GM12878 (cell line): ENCODE data around the gene TRAF3IP3. TPM values are rescaled to one million over a fixed set of nuclear protein-coding genes. Genes with fewer than 3 reads are reported as not detected.
A peak's percentile ranks its signal among the peaks of the same experiment; 100 is the strongest.

ENCODE experiments used
- ATAC-seq: fragments of 200-7000 bp; cut with Tn5 transposase; 3 replicates; pipeline ENCODE4 v1.9.1; 2020; ENCODE audit warnings: mild to moderate bottlenecking, moderate library complexity
- BruUV-seq: library from RNA; stranded (reverse); fragments of 400-500 nt; replicated peaks from 2 replicates; lab custom pipeline; 2021; lab: Mats Ljungman, UMichigan
- CTCF ChIA-PET: fragments of 300-600 bp; sonication (Branson Sonifier 250); formaldehyde crosslinking; extraction: SDS; loops from one replicate; lab custom pipeline; 2021; ENCODE audit warnings: inconsistent platforms; lab: Yijun Ruan, JAX
- POLR2A ChIA-PET: fragments of 350-600 bp; formaldehyde crosslinking; extraction: SDS; loops from one replicate; lab custom pipeline; 2021; ENCODE audit warnings: inconsistent platforms; lab: Charles Lee
- RAD21 ChIA-PET: fragments of 300-600 bp; sonication (Branson Sonifier 250); formaldehyde crosslinking; loops from one replicate; lab custom pipeline; 2023; ENCODE audit warnings: antibody characterized with exemption; ENCODE audit not compliant: unreplicated experiment; lab: Charles Lee
- SMC1A ChIA-PET: fragments of 300-600 bp; sonication (Branson Sonifier 250); formaldehyde crosslinking; loops from one replicate; lab custom pipeline; 2023; ENCODE audit not compliant: unreplicated experiment, uncharacterized antibody; lab: Charles Lee
- DNase-seq: peaks from one replicate; pipeline ENCODE4 v3.0.0-alpha.2; 2011; ENCODE audit warnings: low read depth, low spot score
- FAIRE-seq: peaks from 3 replicates; lab custom pipeline; 2011; peaks lifted over from hg19 to GRCh38; lab: Jason Lieb, UNC
- H2AFZ ChIP-seq: 2 replicates; pipeline ENCODE4 v1.6.0; 2011; ENCODE audit warnings: low read depth, low read length, control low read depth; ENCODE audit not compliant: control insufficient read depth
- H3K27ac ChIP-seq: 2 replicates; pipeline ENCODE4 v1.5.1; 2011; ENCODE audit warnings: control low read depth; ENCODE audit not compliant: control insufficient read depth, insufficient read depth
- H3K27me3 ChIP-seq, 2 experiments: replicated peaks in 1 of 2; 2 replicates each; pipeline versions ENCODE4 v1.6.0 to v1.6.1; 2011; ENCODE audit warnings: low read length in 1 of 2; ENCODE audit not compliant: control insufficient read depth in 2 of 2, insufficient read depth in 2 of 2
- H3K36me3 ChIP-seq, 2 experiments: 2 replicates each; pipeline ENCODE4 v1.5.1; 2011; ENCODE audit warnings: low read length in 1 of 2; ENCODE audit not compliant: control insufficient read depth in 2 of 2, insufficient read depth in 2 of 2
- H3K4me1 ChIP-seq: 2 replicates; pipeline ENCODE4 v1.6.1; 2011; ENCODE audit warnings: mild to moderate bottlenecking, low read length, moderate library complexity, mixed read lengths; ENCODE audit not compliant: control insufficient read depth, insufficient read depth
- H3K4me2 ChIP-seq: 2 replicates; pipeline ENCODE4 v1.6.0; 2011; ENCODE audit warnings: control low read depth; ENCODE audit not compliant: control insufficient read depth, insufficient read depth
- H3K4me3 ChIP-seq: fragments of 200-600 bp; sonication (generic); 2 replicates; pipeline ENCODE4 v1.5.1; 2016
- H3K79me2 ChIP-seq: 2 replicates; pipeline ENCODE4 v1.6.0; 2011; ENCODE audit warnings: low read length; ENCODE audit not compliant: control insufficient read depth, insufficient read depth
- H3K9ac ChIP-seq: 2 replicates; pipeline ENCODE4 v1.8.0; 2011; ENCODE audit warnings: low read length, control low read depth, mixed read lengths; ENCODE audit not compliant: control insufficient read depth, insufficient read depth
- H3K9me3 ChIP-seq: replicated peaks from 3 replicates; pipeline ENCODE4 v1.5.1; 2011; ENCODE audit warnings: mild to moderate bottlenecking, low read length; ENCODE audit not compliant: control insufficient read depth, insufficient read depth
- H4K20me1 ChIP-seq: 2 replicates; pipeline ENCODE4 v1.6.0; 2011; ENCODE audit not compliant: control insufficient read depth, insufficient read depth
- ATF3 ChIP-seq: IDR thresholded peaks from 2 replicates; pipeline ENCODE4 v1.6.1; 2011; ENCODE audit warnings: low read depth, mild to moderate bottlenecking, low read length, moderate library complexity, borderline replicate concordance; ENCODE audit errors: extremely low read depth
- EED ChIP-seq: sonication (generic); IDR thresholded peaks from 2 replicates; pipeline ENCODE4 v1.6.1; 2016; ENCODE audit warnings: antibody characterized with exemption, low read depth
- HDGF ChIP-seq: fragments of 450-650 bp; IDR thresholded peaks from 2 replicates; pipeline ENCODE4 v1.6.1; 2016; ENCODE audit warnings: antibody characterized with exemption
- IRF4 ChIP-seq: IDR thresholded peaks from 2 replicates; pipeline ENCODE4 v1.6.1; 2011; ENCODE audit warnings: low read depth, low read length
- KDM1A ChIP-seq: fragments of 200-600 bp; sonication (generic); IDR thresholded peaks from 2 replicates; pipeline ENCODE4 v1.6.1; 2016; ENCODE audit warnings: borderline replicate concordance
- LARP7 ChIP-seq: fragments of 450-650 bp; IDR thresholded peaks from 2 replicates; pipeline ENCODE4 v1.6.1; 2017; ENCODE audit warnings: mild to moderate bottlenecking
- NBN ChIP-seq: fragments of 450-650 bp; IDR thresholded peaks from 2 replicates; pipeline ENCODE4 v1.6.1; 2016
- NKRF ChIP-seq: fragments of 450-650 bp; conservative IDR thresholded peaks from 2 replicates; pipeline ENCODE4 v1.6.1; 2017; ENCODE audit warnings: mild to moderate bottlenecking, moderate library complexity
- POU2F2 ChIP-seq: IDR thresholded peaks from 3 replicates; pipeline ENCODE4 v1.6.1; 2011; ENCODE audit warnings: low read depth, mild to moderate bottlenecking, low read length, borderline replicate concordance
- SIN3A ChIP-seq: IDR thresholded peaks from 2 replicates; pipeline ENCODE4 v1.6.1; 2012; ENCODE audit warnings: low read depth, low read length, improper control_type of control experiment
- SKIL ChIP-seq: fragments of 450-650 bp; IDR thresholded peaks from 2 replicates; pipeline ENCODE4 v1.6.1; 2017; ENCODE audit warnings: mild to moderate bottlenecking, low read depth, inconsistent platforms; ENCODE audit not compliant: poor library complexity, severe bottlenecking
- SPI1 ChIP-seq: IDR thresholded peaks from 2 replicates; pipeline ENCODE4 v1.6.1; 2011; ENCODE audit warnings: low read depth, mild to moderate bottlenecking, low read length, moderate library complexity, borderline replicate concordance; ENCODE audit not compliant: insufficient read depth
- ZNF687 ChIP-seq: fragments of 450-650 bp; IDR thresholded peaks from 2 replicates; pipeline ENCODE4 v1.6.1; 2017; ENCODE audit warnings: mild to moderate bottlenecking, moderate library complexity
- WGBS: methylation state at CpG from one replicate; pipeline ENCODE4 v1.1.6; 2016; ENCODE audit warnings: low lambda C conversion rate; ENCODE audit not compliant: insufficient replicate concordance, insufficient coverage; ENCODE audit errors: missing lambda C conversion rate; 5-methylcytosine and 5-hydroxymethylcytosine counted together
- in situ Hi-C: fragments of 300-500 bp; cut with MboI; formaldehyde crosslinking; loops from 9 replicates; pipeline ENCODE4 v1.14.3; 2018; ENCODE audit warnings: mixed read lengths
- intact Hi-C: fragments of 100-400 bp; cut with micrococcal nuclease; formaldehyde crosslinking; loops from one replicate; pipeline ENCODE4 v1.14.2; 2022; ENCODE audit not compliant: unreplicated experiment
- polyA plus RNA-seq, 11 experiments: library from polyadenylated mRNA; depleted of rRNA in 4 of 11; unstranded in 6 of 11; stranded (reverse) in 5 of 11; fragments of >200 nt; fragmentation: Nextera tagmentation in 4 of 11; fragmentation: Illumina TruSeq in 1 of 11; extraction: Ambion mirVana in 4 of 11; extraction: Trizol in 1 of 11; gene quantifications; 1 replicate in 1 of 11; 2 replicates in 10 of 11; pipeline versions ENCODE4 v1.2.1 to v1.2.3, GENCODE V29; 2011 to 2016; ENCODE audit warnings: inconsistent platforms in 2 of 11, missing spikeins in 2 of 11, low read depth in 1 of 11
- total RNA-seq, 4 experiments: library from RNA; depleted of rRNA in 3 of 4; stranded (reverse); fragments of >200 nt in 3 of 4; fragmentation: Illumina TruSeq in 1 of 4; extraction: Trizol in 1 of 4; gene quantifications; 2 replicates each; pipeline versions ENCODE4 v1.2.1 to v1.2.3, GENCODE V29; 2013 to 2021

TRAF3IP3 gene
- total and polyA plus RNA-seq, 10 of the 15 experiments (the other 5 are each of a cell fraction or from before 2014, with no cell fraction given) = 61.6 to 121 (median 96.5) TPM

GRCh38 chr1:209756615-209757445, 977 bp downstream of the TRAF3IP3 start:
- peaks cover 46% of the 10 kb centered on the region for H3K4me1 ChIP-seq
- peak overlapping the region; percentile 9 for H2AFZ ChIP-seq
- in situ Hi-C loops = no loop called here
- peaks cover 5 to 7% of the 10 kb centered on the region in 2 experiments; a peak in 3 of 4 replicates for H3K36me3 ChIP-seq
- RAD21 ChIA-PET = interaction anchor here (0.7 to 12.6 kb wide), 11 partner anchors 8 to 83 kb away, joined by 3 to 188 read pairs (median 3); partner anchors contain the start of gene C1orf74
- CTCF ChIA-PET = interaction anchor here (0.7 to 8.8 kb wide), 7 partner anchors 9 to 618 kb away, joined by 3 to 117 read pairs (median 4); no protein-coding TSS in a partner anchor
- H3K27ac ChIP-seq = peak overlapping the region; percentile 92
- peak; percentile 67 for ATAC-seq
- peak; percentile 49 for DNase-seq
- peak overlapping the region; percentile 97 for H3K4me2 ChIP-seq
- BruUV-seq = no TSS peak
- POLR2A ChIA-PET = interaction anchor here (0.6 to 9.1 kb wide), 8 partner anchors 8 to 118 kb away, joined by 3 to 107 read pairs (median 5); partner anchors contain the start of genes C1orf74, G0S2 and UTP25
- no peaks in the 10 kb centered on the region for H3K9me3 ChIP-seq
- H3K4me3 ChIP-seq = peak overlapping the region; percentile 73
- peak overlapping the region; percentile 53 for H3K9ac ChIP-seq
- SMC1A ChIA-PET = interaction anchor here (0.6 to 13.9 kb wide), 15 partner anchors 8 to 83 kb away, joined by 3 to 282 read pairs (median 7); partner anchors contain the start of genes C1orf74 and UTP25
- H4K20me1 ChIP-seq = no peaks in the 10 kb centered on the region
- intact Hi-C loops = loop anchor here (1.0 to 10.0 kb wide), 3 partner anchors 12 to 578 kb away; partner anchors contain the start of gene C1orf74
- FAIRE-seq = peak; percentile 56
- peaks cover 25% of the 10 kb centered on the region for H3K79me2 ChIP-seq
- no peaks in the 10 kb centered on the region for H3K27me3 ChIP-seq
- 0% methylated on average over 5 of the region's 5 CpGs for WGBS
- TF ChIP-seq NBN = no peak
- no peak for TF ChIP-seq HDGF
- no peak for TF ChIP-seq SKIL
- TF ChIP-seq SIN3A = no peak; the same call in 1 of the 2 replicates
- TF ChIP-seq SPI1 = peak; percentile 95
- no peak for TF ChIP-seq KDM1A
- no peak for TF ChIP-seq ATF3
- TF ChIP-seq LARP7 = no peak
- TF ChIP-seq IRF4 = peak; percentile 13; the same call in 1 of the 2 replicates
- TF ChIP-seq POU2F2 = no peak
- peak; percentile 79 for TF ChIP-seq ZNF687
- TF ChIP-seq EED = peak; percentile 23; the same call in 1 of the 2 replicates
- 0 out of 2 replicates have a peak, but pooled peaks have one; percentile 9 for TF ChIP-seq NKRF
